ENCODE results near the gene GARIN3. TPM values are rescaled to one million over a fixed set of nuclear protein-coding genes. Genes with fewer than 3 reads are reported as not detected.

GARIN3 gene
- total RNA-seq (2022; extraction: Qiagen RNA extraction; ENCODE audit: low read depth), result not detected in 5 replicates

DNA sequence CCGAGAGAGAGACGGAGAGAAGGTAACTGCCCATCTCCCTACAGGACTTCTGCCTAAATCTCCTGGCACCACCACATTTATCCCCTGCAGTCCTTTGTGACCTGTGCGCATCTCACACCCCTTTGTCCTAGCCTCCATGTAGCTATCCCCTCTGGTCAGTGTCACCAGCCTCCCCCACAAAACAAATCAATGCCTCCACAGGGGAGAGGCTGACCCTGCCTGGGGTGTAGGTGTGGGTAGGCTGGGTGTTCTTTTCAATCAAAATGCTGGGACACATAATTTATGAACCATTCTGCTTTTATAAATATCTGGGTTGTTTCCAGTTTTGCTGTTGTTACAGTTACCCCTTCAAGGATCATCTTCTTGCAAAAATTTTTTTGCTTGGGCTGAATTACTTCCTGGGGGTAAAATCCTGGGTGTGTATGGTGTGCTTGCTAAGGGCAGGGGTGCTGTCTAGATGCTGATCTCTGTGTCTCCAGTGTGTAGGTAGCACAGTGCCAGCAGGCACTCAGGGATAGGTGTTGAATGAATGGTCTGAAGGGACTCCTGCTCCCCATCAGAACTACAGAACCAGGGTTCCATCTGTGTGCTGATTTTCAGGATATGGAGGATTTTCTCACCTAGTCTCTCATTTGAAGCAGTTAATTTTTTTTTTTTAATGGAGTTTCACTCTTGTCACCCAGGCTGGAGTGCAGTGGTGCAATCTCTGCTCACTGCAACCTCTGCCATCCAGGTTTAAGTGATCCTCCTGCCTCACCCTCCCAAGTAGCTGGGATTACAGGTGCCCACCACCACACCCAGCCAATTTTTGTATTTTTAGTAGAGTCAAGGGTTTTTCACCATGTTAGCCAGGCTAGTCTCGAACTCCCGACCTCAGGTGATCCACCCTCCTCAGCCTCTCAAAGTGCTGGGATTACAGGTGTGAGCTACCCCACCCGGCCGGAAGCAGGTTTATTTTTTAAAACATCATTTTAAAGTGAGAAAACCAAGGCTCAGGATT is at the start of gene GARIN3:
Gene GARIN3, minus strand, starts transcription at position 51 of the 1,000 bp plus-strand sequence. CDS start 96 bp downstream, outside the sequence.

GRCh38 chr5:157180374-157181264 is 14.6 kb upstream of the GARIN3 start, which contains the start of gene ITK:
Gene ITK (plus strand): TSS chr5:157180840. CDS start chr5:157180978, 138 bp downstream.

DNA sequence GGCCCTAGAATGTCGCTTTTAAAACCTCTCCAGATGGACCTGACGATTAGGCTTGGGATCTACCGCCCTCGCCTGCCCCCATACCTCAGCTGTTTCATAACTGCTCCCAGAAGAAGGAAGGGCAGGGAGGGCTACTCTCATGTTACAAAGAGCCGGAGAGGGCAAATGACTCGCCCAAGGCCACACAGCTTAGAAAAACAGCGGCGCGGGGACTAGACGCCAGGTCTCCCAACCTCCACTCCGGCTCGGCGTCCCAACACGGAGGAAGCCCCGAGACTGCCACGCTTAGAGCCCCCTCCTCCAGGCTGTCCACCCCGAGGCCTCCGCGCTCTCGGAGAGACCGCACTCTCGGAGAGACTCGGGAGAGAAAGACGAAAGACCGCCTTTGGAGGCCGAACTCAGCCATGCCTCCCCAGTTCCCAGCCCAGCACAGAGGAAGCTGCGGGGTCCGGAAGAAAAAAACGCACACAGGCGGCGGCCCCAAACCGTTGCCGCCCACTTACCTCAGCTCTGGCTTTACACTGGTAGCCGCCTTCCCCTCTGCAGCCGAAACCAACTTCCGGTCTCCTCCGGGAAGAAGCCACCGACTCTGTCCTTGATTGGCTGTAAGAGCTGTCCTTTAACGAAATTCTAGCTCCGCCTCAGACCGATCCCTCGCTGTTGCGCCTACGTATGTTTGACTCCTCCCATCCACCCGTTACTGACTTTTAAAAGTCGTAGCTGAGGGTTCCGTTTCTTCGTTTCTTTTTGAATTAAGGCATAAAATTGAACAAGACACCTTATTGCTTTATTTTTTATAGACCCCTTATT is 23.5 kb downstream of the GARIN3 start, which contains the start of gene MED7:
Gene MED7, minus strand, starts transcription at position 549 of the 810 bp plus-strand sequence. CDS start 3,434 bp downstream, outside the sequence.

Other genes starting within 250 kb of the GARIN3 start
- gene TIMD4, start 203.0 kb downstream of the GARIN3 start, total RNA-seq (2022; extraction: Qiagen RNA extraction; ENCODE audit: low read depth), result 0.85 to 1.7 TPM (median 1.4 TPM) in 5 replicates
- 27.8 to 40.3 TPM (median 32.1 TPM) in 5 replicates for gene HAVCR1, start 107.1 kb downstream of the GARIN3 start, total RNA-seq (2022; extraction: Qiagen RNA extraction; ENCODE audit: low read depth)
- 0.20 to 0.70 TPM (median 0.41 TPM) in 5 replicates for gene HAVCR2, start 57.2 kb downstream of the GARIN3 start, total RNA-seq (2022; extraction: Qiagen RNA extraction; ENCODE audit: low read depth)
- 14.9 to 27.2 TPM (median 15.7 TPM) in 5 replicates for gene MED7, start 23.4 kb downstream of the GARIN3 start, total RNA-seq (2022; extraction: Qiagen RNA extraction; ENCODE audit: low read depth)
- 0.17 to 0.29 TPM (median 0.26 TPM) in 3 of 5 replicates, not detected in the others for gene ITK, start 14.6 kb upstream of the GARIN3 start, total RNA-seq (2022; extraction: Qiagen RNA extraction; ENCODE audit: low read depth)
- gene CYFIP2, start 99.9 kb upstream of the GARIN3 start, total RNA-seq (2022; extraction: Qiagen RNA extraction; ENCODE audit: low read depth), result 13.9 to 24.4 TPM (median 21.5 TPM) in 5 replicates